ENCODE data around the gene GTPBP1. TPM values are rescaled to one million over a fixed set of nuclear protein-coding genes. Genes with fewer than 3 reads are reported as not detected.

Gene GTPBP1
- total RNA-seq, 1 donor from 2014 or later, result 43.3 TPM

DNA sequence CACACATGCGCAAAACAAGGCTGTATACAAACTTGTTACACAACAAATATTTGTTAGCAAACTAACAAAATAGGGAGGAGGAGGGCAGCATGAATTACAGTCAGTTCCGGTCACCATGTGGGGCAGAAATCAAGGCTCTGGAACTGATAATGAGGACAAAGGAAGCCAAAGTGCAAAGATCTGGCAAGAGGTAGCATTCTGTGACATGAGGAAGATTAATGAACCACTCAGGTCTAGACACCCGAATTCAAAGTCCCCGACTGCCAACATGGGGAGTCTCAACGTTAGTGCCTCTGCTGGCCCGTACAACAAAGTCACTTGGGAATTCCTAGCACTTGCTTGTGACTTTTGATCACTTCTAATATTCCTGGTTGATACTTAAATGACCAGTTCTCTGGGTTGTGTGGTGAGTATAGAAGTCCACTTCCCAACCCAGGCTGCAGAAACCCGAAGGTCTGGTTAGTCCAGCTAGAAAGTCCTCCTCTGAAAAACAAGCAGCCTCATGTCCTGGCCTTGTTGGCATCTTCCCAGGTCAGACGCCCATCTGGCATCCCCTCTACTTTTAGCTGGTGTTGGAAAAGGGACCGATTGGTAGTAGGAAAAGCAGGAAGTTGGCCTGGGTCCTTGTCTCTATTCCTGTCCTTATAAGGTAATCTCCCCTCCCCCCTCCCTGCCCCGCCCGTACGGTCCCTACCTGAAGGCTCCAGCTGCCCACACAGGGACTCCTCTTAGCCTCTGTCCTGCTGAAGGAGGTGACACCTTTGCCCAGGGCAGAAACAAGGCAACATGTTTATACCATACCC is 48.4 kb downstream of the GTPBP1 start:
- H3K27me3 Mint-ChIP-seq (ENCODE audit: low read depth), result no peaks in the 10 kb centered on the region
- H3K36me3 Mint-ChIP-seq (ENCODE audit: low read depth), result peaks cover 18% of the 10 kb centered on the region
- peaks cover 24% of the 10 kb centered on the region for H3K4me1 Mint-ChIP-seq (ENCODE audit: low read depth)
- TF ChIP-seq, protein P1, sequence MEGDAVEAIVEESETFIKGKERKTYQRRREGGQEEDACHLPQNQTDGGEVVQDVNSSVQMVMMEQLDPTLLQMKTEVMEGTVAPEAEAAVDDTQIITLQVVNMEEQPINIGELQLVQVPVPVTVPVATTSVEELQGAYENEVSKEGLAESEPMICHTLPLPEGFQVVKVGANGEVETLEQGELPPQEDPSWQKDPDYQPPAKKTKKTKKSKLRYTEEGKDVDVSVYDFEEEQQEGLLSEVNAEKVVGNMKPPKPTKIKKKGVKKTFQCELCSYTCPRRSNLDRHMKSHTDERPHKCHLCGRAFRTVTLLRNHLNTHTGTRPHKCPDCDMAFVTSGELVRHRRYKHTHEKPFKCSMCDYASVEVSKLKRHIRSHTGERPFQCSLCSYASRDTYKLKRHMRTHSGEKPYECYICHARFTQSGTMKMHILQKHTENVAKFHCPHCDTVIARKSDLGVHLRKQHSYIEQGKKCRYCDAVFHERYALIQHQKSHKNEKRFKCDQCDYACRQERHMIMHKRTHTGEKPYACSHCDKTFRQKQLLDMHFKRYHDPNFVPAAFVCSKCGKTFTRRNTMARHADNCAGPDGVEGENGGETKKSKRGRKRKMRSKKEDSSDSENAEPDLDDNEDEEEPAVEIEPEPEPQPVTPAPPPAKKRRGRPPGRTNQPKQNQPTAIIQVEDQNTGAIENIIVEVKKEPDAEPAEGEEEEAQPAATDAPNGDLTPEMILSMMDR (IDR thresholded peaks at IDR 0.05), result no peak
- no peaks in the 10 kb centered on the region for H3K9me3 Mint-ChIP-seq (ENCODE audit: low read depth)
- H3K4me3 Mint-ChIP-seq (ENCODE audit: unreplicated experiment), result peak overlapping the region; percentile 89
- peak overlapping the region; percentile 93 for H3K27ac Mint-ChIP-seq (ENCODE audit: unreplicated experiment)
- no peak for DNase-seq (ENCODE audit: low spot score)

DNA sequence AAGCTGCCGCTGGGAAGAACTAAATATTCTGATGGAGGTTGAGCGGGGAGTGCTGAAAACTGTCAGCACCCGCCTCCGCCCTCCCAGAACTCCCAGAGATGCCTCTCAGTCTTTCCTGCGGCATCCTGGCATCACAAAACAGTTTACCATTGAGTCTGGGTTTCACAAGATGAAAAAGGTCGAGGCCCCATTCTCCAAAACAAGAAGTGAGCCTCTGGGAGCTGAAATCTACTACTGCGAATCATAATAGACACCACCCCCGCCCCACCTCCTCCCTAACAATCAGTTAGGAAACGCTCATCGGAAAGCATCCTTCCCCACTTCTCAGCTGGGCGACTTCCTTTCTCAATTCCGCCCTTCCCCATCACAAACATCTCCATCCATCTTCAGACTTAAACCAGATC is 49.0 kb downstream of the GTPBP1 start:
- H3K27ac Mint-ChIP-seq (ENCODE audit: unreplicated experiment), result peak overlapping the region; percentile 93

DNA sequence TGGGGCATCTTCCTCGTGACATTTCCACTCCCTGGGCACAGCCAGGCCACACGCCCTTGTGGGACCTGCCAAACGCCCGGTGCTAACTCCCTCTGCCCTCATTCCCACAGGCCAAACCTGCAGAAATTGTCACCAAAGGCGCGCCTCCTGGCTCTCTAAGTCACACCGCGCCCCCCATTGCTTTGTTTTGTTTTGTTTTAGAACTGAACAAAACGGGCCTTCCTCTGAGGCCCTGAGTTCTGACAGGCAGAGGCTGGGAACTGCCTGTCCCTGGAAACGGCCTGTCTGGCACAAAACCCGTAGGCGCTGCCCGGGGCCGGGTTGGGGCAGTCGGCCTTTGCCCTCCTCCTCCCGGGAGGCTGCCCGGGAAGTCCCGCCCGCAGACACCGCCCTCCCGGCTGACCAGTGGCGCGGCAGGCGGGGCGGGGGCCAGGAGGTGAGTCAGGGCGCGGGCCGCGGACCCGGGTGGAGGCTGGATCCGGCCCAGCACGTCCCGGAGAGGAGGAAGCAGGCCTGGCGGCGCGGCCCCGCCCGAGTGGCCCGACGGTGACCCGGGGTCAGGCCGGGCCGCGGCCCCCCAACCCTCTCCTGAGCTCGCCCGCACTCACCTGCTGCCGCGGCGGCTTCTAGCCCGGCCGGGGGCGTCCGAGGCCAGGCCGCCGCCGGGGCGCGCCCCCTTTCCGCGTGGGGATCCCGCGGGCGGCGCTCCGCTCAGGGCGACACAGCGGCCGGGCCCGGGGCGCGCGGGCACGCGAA is 49.6 kb downstream of the GTPBP1 start:
- peak overlapping the region; percentile 89 for H3K4me3 Mint-ChIP-seq (ENCODE audit: unreplicated experiment)
- DNase-seq (ENCODE audit: low spot score), result no peak
- peaks cover 27% of the 10 kb centered on the region for H3K4me1 Mint-ChIP-seq (ENCODE audit: low read depth)
- no peaks in the 10 kb centered on the region for H3K27me3 Mint-ChIP-seq (ENCODE audit: low read depth)
- TF ChIP-seq, protein P1 (IDR thresholded peaks at IDR 0.05), result peak; percentile 23
- no peaks in the 10 kb centered on the region for H3K9me3 Mint-ChIP-seq (ENCODE audit: low read depth)
- H3K36me3 Mint-ChIP-seq (ENCODE audit: low read depth), result peaks cover 8% of the 10 kb centered on the region
- peak overlapping the region; percentile 93 for H3K27ac Mint-ChIP-seq (ENCODE audit: unreplicated experiment)

More for the DNA sequence above, 49.0 kb downstream of the GTPBP1 start:
- peak overlapping the region; percentile 89 for H3K4me3 Mint-ChIP-seq (ENCODE audit: unreplicated experiment)
- peaks cover 13% of the 10 kb centered on the region for H3K36me3 Mint-ChIP-seq (ENCODE audit: low read depth)
- peaks cover 24% of the 10 kb centered on the region for H3K4me1 Mint-ChIP-seq (ENCODE audit: low read depth)
- TF ChIP-seq, protein P1 (IDR thresholded peaks at IDR 0.05), result no peak
- no peak for DNase-seq (ENCODE audit: low spot score)
- no peaks in the 10 kb centered on the region for H3K9me3 Mint-ChIP-seq (ENCODE audit: low read depth)
- H3K27me3 Mint-ChIP-seq (ENCODE audit: low read depth), result no peaks in the 10 kb centered on the region

DNA sequence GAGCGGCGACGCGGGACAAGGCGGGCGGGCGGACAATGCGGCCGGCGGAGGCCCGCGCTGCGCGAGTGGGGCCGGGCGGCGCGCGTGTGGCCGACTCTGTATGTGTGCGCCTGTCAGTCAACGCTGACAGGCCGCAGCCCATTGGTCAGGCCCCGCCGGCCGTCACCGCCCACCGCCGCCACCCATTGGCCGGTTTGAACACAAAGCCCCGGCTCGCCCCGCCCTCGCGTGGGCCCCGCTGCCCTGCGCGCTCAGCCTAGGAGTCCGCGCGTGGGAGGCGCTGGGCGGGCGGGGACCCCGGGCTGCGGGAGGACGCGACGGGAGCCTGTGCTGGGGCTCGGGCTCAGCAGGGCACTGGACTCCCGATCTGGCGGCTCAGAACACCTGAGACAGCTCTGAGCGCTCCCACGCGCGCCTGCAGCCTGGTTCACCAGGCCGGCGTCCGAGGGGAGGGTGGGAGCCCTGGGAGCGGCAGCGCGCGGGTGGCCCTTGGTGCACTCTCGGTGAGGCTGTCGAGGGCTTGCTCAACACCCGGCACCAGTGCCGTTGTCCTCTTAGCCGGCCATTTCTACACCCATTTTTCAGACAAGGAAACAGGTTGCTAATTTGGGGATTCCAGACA is 50.3 kb downstream of the GTPBP1 start, which contains the start of gene SUN2:
Gene SUN2, minus strand, starts transcription at position 88 of the 622 bp plus-strand sequence. CDS start 3,370 bp downstream, outside the sequence.
- DNase-seq (ENCODE audit: low spot score), result no peak
- Mint-ChIP-seq H3K27me3 (ENCODE audit: low read depth) (no peaks in the 10 kb centered on the region), H3K9me3 (ENCODE audit: low read depth) (no peaks in the 10 kb centered on the region), H3K36me3 (ENCODE audit: low read depth) (peaks cover 8% of the 10 kb centered on the region), H3K4me1 (ENCODE audit: low read depth) (peaks cover 34% of the 10 kb centered on the region), H3K4me3 (ENCODE audit: unreplicated experiment) (peak within 1 kb of the TSS; percentile 89), H3K27ac (ENCODE audit: unreplicated experiment) (peak within 1 kb of the TSS; percentile 93)
- TF ChIP-seq, protein P1 (IDR thresholded peaks at IDR 0.05), result no peak

Data from chondrocyte (in vitro differentiated cells).